OCI-LY1 (cell line): ENCODE results near the gene OSBPL3.

Source experiments
- CTCF ChIP-seq: fragments of 200-600 bp; sonication (generic), shearing (Covaris generic); IDR thresholded peaks from 2 replicates; pipeline ENCODE4 v1.5.1; 2017; ENCODE audit warnings: mild to moderate bottlenecking, antibody characterized with exemption, low read length, moderate library complexity, mixed read lengths
- EZH2 ChIP-seq: fragments of 200-600 bp; sonication (generic), shearing (Covaris generic); IDR thresholded peaks from 2 replicates; pipeline ENCODE4 v1.8.0; 2017; ENCODE audit warnings: borderline replicate concordance, mixed run types, mild to moderate bottlenecking, antibody characterized with exemption, low read length, moderate library complexity, mixed read lengths

DNA sequence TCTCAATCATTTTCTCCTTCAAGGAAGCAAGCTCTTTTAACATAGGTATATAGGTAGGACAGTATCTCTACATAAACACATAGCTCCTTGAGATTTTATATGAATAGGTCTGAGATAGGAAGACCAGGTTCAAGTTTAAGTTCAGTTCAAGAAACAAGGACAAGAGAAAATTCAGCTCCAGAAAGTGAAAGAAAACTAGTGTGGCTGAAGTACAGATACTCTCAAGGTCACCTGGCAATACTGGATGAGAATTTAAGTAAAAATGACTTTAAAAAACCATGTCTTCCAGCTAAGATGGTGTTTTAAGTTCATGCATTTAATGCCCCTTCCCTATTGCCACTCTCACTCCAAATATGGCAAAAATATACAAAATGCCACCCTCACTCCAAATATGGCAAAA, 91.3 kb downstream of the OSBPL3 start:
- TF ChIP-seq CTCF (no peak), EZH2 (no peak)
